Aortic smooth muscle cell (primary cell): Measurements from ENCODE around the gene TMPRSS2. TPM values are rescaled to one million over a fixed set of nuclear protein-coding genes. Genes with fewer than 3 reads are reported as not detected.

Experiments used
- total RNA-seq: library from RNA; depleted of rRNA; stranded (reverse); fragments of >200 nt; gene quantifications from 2 replicates; pipeline ENCODE4 v1.2.3, GENCODE V29; 2014

The TMPRSS2 gene
- not detected in 2 replicates for total RNA-seq

GRCh38 chr21:41507521-41508414, at the start of gene TMPRSS2:
Gene TMPRSS2 (minus strand): TSS chr21:41508158. CDS start chr21:41498133, 10,025 bp downstream.

GRCh38 chr21:41425954-41426675, 81.8 kb downstream of the TMPRSS2 start, which contains the start of gene MX1:
Gene MX1 (plus strand): TSS chr21:41426239. CDS start chr21:41432071, 5,832 bp downstream.

Other genes starting within 250 kb of the TMPRSS2 start
- 0.13 TPM in 1 of 2 replicates, not detected in the other for gene FAM3B, start 191.4 kb downstream of the TMPRSS2 start, total RNA-seq
- gene MX2, start 146.1 kb downstream of the TMPRSS2 start, total RNA-seq = 0.44 and 0.92 TPM in 2 replicates
- gene MX1, start 81.9 kb downstream of the TMPRSS2 start, total RNA-seq = 2.9 and 5.7 TPM in 2 replicates